C4-2B (cell line): Measurements from ENCODE around the gene NBDY.
"Not testable (repeated sequence)": the region's sequence is repeated elsewhere in the genome, so short reads cannot be mapped to it uniquely, and the experiment has no call there.

Experiments
- H3K27ac ChIP-seq: fragments of 450-650 bp; 2 replicates; pipeline ENCODE4 v1.5.1; 2017
- CTCF ChIP-seq: fragments of 450-650 bp; conservative IDR thresholded peaks from 2 replicates; pipeline ENCODE4 v1.5.1; 2017; ENCODE audit warnings: mild to moderate bottlenecking
- ZFX ChIP-seq: fragments of 450-650 bp; IDR thresholded peaks from 2 replicates; pipeline ENCODE4 v1.6.1; 2017

The NBDY gene

GRCh38 chrX:56804867-56805266 lies 75.8 kb downstream of the NBDY start:
- TF ChIP-seq ZFX = no peak
- H3K27ac ChIP-seq = no peak overlapping the region

- TF ChIP-seq ZFX (no peak), CTCF (no peak)
Observed at GRCh38 chrX:56805399-56805798, 76.4 kb downstream of the NBDY start.

GRCh38 chrX:56806176-56806575 lies 77.1 kb downstream of the NBDY start:
- H3K27ac ChIP-seq = not testable (repeated sequence)

More at GRCh38 chrX:56805399-56805798, 76.4 kb downstream of the NBDY start:
- H3K27ac ChIP-seq = no peak overlapping the region

GRCh38 chrX:56811599-56811998 lies 82.6 kb downstream of the NBDY start:
- H3K27ac ChIP-seq = no peak overlapping the region
- TF ChIP-seq CTCF (no peak), ZFX (no peak)

GRCh38 chrX:56812515-56813105 lies 83.6 kb downstream of the NBDY start:
- TF ChIP-seq ZFX (no peak), CTCF (no peak)

GRCh38 chrX:56813318-56813837 lies 84.3 kb downstream of the NBDY start:
- H3K27ac ChIP-seq = no peak overlapping the region
- TF ChIP-seq CTCF (no peak), ZFX (no peak)

More at GRCh38 chrX:56812515-56813105, 83.6 kb downstream of the NBDY start:
- H3K27ac ChIP-seq = no peak overlapping the region

GRCh38 chrX:56817179-56817578 lies 88.1 kb downstream of the NBDY start:
- H3K27ac ChIP-seq = no peak overlapping the region
- TF ChIP-seq CTCF (no peak), ZFX (no peak)

- TF ChIP-seq CTCF = no peak
- no peak for TF ChIP-seq ZFX
Observed at GRCh38 chrX:56826020-56826419, 97.0 kb downstream of the NBDY start.

More at GRCh38 chrX:56826020-56826419, 97.0 kb downstream of the NBDY start:
- H3K27ac ChIP-seq = no peak overlapping the region
